Measurements from ENCODE around the gene NCAPH2. TPM values are rescaled to one million over a fixed set of nuclear protein-coding genes. Genes with fewer than 3 reads are reported as not detected.

Gene NCAPH2
- total and polyA plus RNA-seq, 2 of the 8 experiments (the other 6 are each of a cell fraction or from before 2014, with no cell fraction given), result 62.2 to 81.6 TPM

DNA sequence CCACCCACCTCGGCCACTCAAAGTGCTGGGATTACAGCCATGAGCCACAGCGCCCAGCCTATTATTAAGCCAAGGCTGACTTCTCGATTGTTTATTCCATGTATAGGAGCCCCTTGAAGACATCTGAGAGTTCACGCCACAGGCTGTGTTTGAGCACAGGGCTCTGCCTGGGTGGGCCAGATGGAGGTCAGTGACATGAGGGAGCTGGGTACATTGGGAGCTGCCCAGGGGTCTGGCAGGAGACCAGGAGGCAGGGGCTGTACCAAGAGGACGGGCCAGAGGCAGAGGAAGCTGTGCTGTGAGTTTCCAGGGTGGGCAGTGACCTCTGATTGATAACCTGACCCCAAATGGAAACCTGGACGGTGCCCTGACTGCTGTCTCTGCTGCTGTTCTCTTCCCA, 5.9 kb upstream of the NCAPH2 start (continued):
- TF ChIP-seq, protein P1, sequence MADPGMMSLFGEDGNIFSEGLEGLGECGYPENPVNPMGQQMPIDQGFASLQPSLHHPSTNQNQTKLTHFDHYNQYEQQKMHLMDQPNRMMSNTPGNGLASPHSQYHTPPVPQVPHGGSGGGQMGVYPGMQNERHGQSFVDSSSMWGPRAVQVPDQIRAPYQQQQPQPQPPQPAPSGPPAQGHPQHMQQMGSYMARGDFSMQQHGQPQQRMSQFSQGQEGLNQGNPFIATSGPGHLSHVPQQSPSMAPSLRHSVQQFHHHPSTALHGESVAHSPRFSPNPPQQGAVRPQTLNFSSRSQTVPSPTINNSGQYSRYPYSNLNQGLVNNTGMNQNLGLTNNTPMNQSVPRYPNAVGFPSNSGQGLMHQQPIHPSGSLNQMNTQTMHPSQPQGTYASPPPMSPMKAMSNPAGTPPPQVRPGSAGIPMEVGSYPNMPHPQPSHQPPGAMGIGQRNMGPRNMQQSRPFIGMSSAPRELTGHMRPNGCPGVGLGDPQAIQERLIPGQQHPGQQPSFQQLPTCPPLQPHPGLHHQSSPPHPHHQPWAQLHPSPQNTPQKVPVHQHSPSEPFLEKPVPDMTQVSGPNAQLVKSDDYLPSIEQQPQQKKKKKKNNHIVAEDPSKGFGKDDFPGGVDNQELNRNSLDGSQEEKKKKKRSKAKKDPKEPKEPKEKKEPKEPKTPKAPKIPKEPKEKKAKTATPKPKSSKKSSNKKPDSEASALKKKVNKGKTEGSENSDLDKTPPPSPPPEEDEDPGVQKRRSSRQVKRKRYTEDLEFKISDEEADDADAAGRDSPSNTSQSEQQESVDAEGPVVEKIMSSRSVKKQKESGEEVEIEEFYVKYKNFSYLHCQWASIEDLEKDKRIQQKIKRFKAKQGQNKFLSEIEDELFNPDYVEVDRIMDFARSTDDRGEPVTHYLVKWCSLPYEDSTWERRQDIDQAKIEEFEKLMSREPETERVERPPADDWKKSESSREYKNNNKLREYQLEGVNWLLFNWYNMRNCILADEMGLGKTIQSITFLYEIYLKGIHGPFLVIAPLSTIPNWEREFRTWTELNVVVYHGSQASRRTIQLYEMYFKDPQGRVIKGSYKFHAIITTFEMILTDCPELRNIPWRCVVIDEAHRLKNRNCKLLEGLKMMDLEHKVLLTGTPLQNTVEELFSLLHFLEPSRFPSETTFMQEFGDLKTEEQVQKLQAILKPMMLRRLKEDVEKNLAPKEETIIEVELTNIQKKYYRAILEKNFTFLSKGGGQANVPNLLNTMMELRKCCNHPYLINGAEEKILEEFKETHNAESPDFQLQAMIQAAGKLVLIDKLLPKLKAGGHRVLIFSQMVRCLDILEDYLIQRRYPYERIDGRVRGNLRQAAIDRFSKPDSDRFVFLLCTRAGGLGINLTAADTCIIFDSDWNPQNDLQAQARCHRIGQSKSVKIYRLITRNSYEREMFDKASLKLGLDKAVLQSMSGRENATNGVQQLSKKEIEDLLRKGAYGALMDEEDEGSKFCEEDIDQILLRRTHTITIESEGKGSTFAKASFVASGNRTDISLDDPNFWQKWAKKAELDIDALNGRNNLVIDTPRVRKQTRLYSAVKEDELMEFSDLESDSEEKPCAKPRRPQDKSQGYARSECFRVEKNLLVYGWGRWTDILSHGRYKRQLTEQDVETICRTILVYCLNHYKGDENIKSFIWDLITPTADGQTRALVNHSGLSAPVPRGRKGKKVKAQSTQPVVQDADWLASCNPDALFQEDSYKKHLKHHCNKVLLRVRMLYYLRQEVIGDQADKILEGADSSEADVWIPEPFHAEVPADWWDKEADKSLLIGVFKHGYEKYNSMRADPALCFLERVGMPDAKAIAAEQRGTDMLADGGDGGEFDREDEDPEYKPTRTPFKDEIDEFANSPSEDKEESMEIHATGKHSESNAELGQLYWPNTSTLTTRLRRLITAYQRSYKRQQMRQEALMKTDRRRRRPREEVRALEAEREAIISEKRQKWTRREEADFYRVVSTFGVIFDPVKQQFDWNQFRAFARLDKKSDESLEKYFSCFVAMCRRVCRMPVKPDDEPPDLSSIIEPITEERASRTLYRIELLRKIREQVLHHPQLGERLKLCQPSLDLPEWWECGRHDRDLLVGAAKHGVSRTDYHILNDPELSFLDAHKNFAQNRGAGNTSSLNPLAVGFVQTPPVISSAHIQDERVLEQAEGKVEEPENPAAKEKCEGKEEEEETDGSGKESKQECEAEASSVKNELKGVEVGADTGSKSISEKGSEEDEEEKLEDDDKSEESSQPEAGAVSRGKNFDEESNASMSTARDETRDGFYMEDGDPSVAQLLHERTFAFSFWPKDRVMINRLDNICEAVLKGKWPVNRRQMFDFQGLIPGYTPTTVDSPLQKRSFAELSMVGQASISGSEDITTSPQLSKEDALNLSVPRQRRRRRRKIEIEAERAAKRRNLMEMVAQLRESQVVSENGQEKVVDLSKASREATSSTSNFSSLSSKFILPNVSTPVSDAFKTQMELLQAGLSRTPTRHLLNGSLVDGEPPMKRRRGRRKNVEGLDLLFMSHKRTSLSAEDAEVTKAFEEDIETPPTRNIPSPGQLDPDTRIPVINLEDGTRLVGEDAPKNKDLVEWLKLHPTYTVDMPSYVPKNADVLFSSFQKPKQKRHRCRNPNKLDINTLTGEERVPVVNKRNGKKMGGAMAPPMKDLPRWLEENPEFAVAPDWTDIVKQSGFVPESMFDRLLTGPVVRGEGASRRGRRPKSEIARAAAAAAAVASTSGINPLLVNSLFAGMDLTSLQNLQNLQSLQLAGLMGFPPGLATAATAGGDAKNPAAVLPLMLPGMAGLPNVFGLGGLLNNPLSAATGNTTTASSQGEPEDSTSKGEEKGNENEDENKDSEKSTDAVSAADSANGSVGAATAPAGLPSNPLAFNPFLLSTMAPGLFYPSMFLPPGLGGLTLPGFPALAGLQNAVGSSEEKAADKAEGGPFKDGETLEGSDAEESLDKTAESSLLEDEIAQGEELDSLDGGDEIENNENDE (IDR thresholded peaks at IDR 0.05; ENCODE audit: insufficient replicate concordance, low read length), result no peak
- no peak for TF ChIP-seq POLR2AphosphoS5 (IDR thresholded peaks at IDR 0.05; ENCODE audit: low read depth, low read length)
- no peak for TF ChIP-seq SRF (IDR thresholded peaks at IDR 0.05; ENCODE audit: low read depth, low read length)
- TF ChIP-seq PHF8 (conservative IDR thresholded peaks at IDR 0.05; ENCODE audit: low read depth, low read length), result no peak
- no peak for TF ChIP-seq TAF1 (IDR thresholded peaks at IDR 0.05; ENCODE audit: low read depth, low read length)
- TF ChIP-seq ZNF274 (IDR thresholded peaks at IDR 0.05; ENCODE audit: borderline replicate concordance, extremely low read depth, low read length), result no peak
- no peak for TF ChIP-seq RAD21 (IDR thresholded peaks at IDR 0.05 in 1 of 2, conservative IDR thresholded peaks at IDR 0.05 in 1 of 2; ENCODE audit: low read depth in 2 of 2, low read length in 2 of 2)
- TF ChIP-seq SP1 (IDR thresholded peaks at IDR 0.05; ENCODE audit: low read depth, low read length), result no peak
- no peak for TF ChIP-seq CHD1 (IDR thresholded peaks at IDR 0.05; ENCODE audit: low read depth, low read length)
- no peak for TF ChIP-seq FOSL1 (IDR thresholded peaks at IDR 0.05; ENCODE audit: insufficient read depth, low read depth, low read length)
- TF ChIP-seq CHD2 (IDR thresholded peaks at IDR 0.05; ENCODE audit: low read length), result no peak
- no peak for TF ChIP-seq NANOG (IDR thresholded peaks at IDR 0.05; ENCODE audit: insufficient read depth, low read depth, low read length, poor library complexity, severe bottlenecking)

Measured in H1 (cell line).